ENCODE data around the gene TBC1D10A.
A peak's percentile ranks its signal among the peaks of the same experiment; 100 is the strongest.

Gene TBC1D10A

GRCh38 chr22:30297991-30298701 lies 28.6 kb downstream of the TBC1D10A start:
- DNase-seq = no peak

GRCh38 chr22:30297276-30297990 lies 29.3 kb downstream of the TBC1D10A start:
- no peak for DNase-seq

GRCh38 chr22:30296833-30297232 lies 29.9 kb downstream of the TBC1D10A start:
- no peak for DNase-seq

- no peak for DNase-seq
Observed at GRCh38 chr22:30296324-30296723, 30.4 kb downstream of the TBC1D10A start.

GRCh38 chr22:30295576-30295975 lies 31.2 kb downstream of the TBC1D10A start:
- DNase-seq = no peak

- DNase-seq = no peak
Observed at GRCh38 chr22:30294830-30295229, 31.9 kb downstream of the TBC1D10A start.

GRCh38 chr22:30294066-30294465 lies 32.7 kb downstream of the TBC1D10A start:
- DNase-seq = no peak

GRCh38 chr22:30293026-30293425 lies 33.7 kb downstream of the TBC1D10A start:
- DNase-seq = no peak

GRCh38 chr22:30292069-30292970 lies 34.4 kb downstream of the TBC1D10A start:
- no peak for DNase-seq

- no peak for DNase-seq
Observed at GRCh38 chr22:30291058-30291892, 35.5 kb downstream of the TBC1D10A start.

- no peak for DNase-seq
Observed at GRCh38 chr22:30290342-30291057, 36.2 kb downstream of the TBC1D10A start.

- DNase-seq = no peak
Observed at GRCh38 chr22:30289980-30290313, 36.8 kb downstream of the TBC1D10A start.

- peak; percentile 89 for DNase-seq
Observed at GRCh38 chr22:30289141-30289979, 37.4 kb downstream of the TBC1D10A start, which contains the start of gene CASTOR1. TSS of gene CASTOR1 (minus strand) at chr22:30289505. CDS start at chr22:30289497, 8 bp downstream.

- no peak for DNase-seq
Observed at GRCh38 chr22:30288419-30289140, 38.2 kb downstream of the TBC1D10A start.

GRCh38 chr22:30287648-30288418 lies 38.9 kb downstream of the TBC1D10A start:
- peak; percentile 89 for DNase-seq

- DNase-seq = peak; percentile 85
Observed at GRCh38 chr22:30286813-30287647, 39.7 kb downstream of the TBC1D10A start.

GRCh38 chr22:30286331-30286730 lies 40.4 kb downstream of the TBC1D10A start:
- no peak for DNase-seq

GRCh38 chr22:30285846-30286200 lies 40.9 kb downstream of the TBC1D10A start:
- DNase-seq = no peak

All from CD4-positive, alpha-beta T cell treated with Interleukin-21 for 1 hour (primary cell).